SKM-1 treated with dmso at 0.1 percent for 144 hours (cell line): ENCODE data around the gene ASGR1.

Experiments
- DNase-seq: peaks from one replicate; lab custom pipeline; 2025; ENCODE audit not compliant: unreplicated experiment; lab: John Stamatoyannopoulos, UW

Gene ASGR1

GRCh38 chr17:7216242-7217112 is 37.3 kb upstream of the ASGR1 start:
- no peak for DNase-seq

DNA sequence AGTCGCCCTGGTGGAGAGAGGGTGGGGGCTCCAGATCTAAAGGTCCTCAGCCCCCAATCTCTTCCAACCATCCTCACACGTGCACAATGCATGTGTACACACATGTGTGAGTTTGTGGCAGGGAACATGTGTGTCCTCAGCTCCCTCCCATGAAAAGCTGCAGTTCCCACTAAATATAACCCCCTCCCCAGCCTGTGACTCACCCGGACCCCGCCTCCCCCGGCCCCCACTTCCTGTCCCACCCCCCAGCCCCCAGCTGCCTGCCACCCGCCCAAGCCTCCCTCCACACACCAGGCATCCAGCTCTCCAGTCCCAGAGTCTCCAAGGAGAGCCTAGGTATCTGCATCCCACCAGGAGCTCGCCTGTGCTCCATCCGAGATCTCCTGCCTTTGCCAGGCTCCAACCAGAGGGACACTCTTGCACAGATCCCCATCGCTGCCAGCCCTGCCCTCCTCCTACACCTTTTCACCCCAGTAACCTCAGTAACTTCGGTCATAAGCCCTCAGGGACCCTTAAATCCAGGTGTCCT is 36.5 kb upstream of the ASGR1 start:
- no peak for DNase-seq

DNA sequence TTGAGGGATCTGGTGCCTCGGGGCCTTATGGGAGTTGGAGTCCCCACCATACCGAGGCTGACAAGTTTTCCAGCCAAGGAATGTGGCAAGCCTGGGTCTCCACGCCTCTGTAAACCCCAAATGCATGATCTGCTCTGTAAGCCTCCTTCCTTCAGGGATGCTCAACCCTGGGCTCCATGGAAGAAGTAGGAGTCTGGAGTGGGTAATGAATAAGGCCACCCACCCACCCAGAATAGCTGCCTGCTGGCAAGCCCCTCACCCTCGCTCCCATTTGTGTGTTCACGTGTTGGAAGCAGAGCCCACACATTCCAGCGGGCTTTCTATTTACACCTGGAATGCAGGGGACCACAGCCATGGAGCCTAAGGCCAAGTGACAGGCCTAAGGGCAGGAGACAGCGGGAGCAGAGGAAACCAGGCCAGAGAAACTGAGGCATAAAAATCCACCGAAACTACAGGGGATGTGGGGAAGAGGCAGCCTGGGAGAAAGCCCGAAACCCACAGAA is 36.0 kb upstream of the ASGR1 start:
- DNase-seq, result no peak

- peak; percentile 77 for DNase-seq
Measured at GRCh38 chr17:7214300-7215135, 35.3 kb upstream of the ASGR1 start.

- DNase-seq, result peak; percentile 71
Measured at GRCh38 chr17:7213895-7214299, 34.7 kb upstream of the ASGR1 start.

DNA sequence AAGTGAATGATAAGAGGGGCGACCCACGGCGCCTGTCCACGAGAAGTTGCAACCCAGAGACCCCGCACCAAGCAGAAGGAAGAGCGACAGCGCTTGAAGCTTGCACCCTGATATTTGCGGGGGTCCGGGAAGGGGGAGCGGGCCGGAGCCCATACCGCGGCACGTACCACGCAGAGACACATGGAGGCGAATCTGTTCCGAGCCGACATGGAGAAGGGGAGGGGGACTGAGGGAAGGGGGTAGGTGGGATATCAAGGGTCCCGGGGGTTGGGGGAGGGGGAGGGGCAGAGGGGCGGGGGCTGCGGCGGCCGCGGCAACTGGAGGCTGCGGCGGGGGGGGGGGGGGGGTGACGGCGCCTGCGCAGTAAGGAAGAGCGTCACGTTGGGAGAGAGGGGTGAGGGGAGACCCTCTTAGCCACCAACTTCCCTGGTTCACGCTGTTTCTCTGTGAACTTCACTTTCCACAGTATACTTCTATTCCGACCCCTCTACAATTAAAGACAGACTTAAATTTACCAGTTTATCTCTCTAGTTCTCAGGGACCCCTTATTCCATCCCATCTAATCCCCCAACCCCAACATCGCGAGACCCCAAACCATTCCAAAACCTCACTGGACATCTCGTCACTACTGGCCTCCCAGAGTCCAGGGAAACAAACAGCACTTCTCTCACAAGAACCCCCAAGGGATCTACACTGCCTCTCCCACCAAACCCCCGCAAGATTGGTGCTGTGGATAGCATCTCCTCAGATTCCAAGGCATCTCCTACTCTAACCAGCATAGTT is 32.5 kb upstream of the ASGR1 start:
- no peak for DNase-seq

GRCh38 chr17:7208754-7209460 is 29.7 kb upstream of the ASGR1 start:
- no peak for DNase-seq

DNA sequence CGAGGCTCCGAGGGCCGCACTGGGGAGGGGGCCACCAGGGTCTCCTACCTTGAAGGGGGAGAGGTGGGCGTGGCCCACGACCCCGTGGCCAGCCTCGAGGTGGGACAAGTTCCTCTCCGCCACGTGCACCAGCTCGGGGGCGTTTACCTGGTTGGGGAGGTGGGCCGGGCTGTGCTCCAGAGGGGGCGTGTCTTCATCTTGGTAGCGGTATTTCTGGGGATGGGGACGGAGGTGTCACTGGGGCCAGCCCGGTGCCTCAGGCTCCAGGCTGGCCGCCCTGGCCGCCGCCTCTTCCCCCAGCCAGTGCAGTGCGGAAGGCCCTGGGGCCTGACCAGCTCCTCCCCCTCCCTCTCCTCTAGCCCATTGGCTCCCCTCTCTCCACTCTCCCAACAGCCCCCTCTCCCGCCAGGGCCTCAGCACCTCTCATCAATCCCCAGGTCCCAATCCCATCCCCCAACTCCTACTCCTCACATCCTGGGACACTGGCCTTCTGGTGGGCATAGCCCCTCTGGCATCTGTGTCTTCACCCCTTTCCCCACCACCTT is 28.9 kb upstream of the ASGR1 start:
- DNase-seq, result no peak

DNA sequence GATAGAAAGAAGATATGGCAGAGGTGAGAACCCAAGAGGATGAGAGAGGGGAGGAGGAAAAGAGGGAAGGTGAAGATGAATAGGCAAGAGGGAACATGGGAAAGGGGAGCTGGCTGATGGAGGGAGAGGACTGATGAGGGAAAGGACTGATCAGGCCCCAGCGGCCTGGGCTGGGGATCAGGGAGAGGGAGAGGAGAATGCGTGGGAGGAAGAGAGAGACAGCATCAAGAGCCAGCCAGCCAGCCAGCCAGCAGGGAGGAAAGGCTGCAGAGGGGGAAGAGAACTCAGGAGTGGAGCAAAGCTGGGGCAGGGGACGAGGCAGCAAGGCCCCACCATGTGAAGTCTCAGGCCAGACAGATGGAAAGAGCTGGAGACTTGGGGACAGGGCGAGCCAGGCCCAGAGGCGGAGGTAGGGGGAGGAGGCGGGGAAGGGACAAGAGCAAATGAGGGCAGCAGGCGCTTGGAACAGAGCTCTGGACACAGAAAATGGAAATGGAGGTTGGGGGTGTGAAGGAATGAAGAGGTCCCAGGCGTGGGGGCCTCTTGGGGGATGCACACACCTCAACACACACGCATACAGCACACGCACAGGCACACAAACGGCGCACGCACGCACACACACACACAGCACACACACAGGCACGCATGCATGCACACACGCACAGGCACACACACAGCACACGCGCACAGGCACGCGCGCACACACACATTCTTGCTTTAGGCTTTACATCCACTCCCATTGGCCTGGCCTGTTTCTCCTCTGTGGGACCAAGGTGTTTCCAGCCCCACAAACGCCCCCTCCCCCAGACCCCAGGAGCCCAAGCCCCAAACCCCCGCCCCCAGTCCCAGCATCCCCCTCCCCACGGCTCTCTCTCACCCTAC is 28.2 kb upstream of the ASGR1 start:
- no peak for DNase-seq

- no peak for DNase-seq
Measured at GRCh38 chr17:7205561-7205960, 26.4 kb upstream of the ASGR1 start.

DNA sequence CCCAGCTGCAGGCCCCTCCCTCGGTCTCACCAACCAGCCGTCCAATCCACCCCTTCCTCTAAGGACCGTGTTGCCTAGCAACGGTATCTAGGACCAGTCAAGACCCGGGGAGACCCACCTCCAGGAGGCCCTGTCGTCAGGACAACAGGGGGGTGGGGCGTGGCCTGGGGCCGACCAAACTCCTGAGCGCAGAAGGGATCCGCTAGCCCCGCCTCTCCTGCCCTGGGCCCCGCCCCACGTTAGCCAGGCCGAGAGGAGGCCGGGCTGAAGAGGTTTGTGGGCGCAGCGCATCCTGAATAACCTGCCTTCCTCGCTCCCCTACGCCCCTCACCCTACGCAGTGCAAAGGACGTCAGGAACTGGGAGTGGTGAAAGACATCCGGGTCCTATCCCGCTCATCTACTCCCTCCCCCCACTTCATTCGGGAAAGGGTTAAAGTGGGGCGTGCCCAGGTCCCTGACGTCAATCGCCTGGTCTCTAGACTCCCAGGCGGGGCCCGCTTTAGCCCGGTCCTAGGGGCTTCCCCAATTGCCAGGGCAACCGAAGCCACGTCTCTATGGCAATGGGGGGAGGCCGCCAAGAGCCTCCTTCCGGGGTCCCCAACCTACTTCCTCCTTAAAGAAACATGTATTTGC is 25.8 kb upstream of the ASGR1 start:
- DNase-seq, result no peak

DNA sequence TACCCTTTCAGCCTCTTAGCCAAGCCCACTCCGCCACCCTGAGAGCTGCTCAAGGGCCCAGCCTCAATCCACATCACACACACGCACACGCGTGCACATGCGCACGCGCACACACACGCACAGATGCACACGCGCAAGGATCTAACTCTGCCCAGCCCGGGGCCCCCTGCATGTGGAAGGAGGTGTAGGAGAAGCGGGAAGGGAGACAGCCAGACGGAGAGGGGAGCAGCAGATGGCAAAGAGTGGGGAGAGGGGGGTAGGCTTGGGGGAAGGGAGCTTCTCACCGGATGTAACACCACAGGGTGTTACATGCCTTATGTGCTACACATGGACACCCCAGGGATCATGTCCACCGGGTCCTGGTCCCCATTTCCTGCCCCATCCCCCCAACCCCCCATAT is 25.2 kb upstream of the ASGR1 start:
- no peak for DNase-seq

GRCh38 chr17:7203391-7203790 is 24.2 kb upstream of the ASGR1 start:
- no peak for DNase-seq

GRCh38 chr17:7196651-7197401 is 17.7 kb upstream of the ASGR1 start:
- no peak for DNase-seq

DNA sequence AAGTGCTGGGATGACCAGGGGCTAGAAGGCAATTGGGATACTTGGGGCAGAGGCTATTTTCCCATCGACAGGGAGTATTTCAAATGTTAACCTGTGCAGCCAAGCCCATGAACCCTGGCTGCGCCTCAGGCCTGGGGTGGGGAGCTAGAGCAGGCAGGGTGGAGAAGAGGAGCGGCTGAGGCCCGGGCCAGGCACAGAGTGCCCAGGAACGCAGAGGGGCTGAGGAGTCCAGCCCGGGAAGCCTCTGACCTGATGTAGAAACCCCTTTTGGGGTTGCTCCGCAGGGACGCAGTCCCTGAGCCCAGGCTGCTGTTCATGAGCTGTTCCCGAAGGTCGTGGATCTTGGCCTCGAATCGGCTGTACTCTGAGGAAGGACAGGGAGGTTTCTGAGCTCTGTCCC is 16.8 kb upstream of the ASGR1 start:
- DNase-seq, result no peak

- DNase-seq, result no peak
Measured at GRCh38 chr17:7192271-7192937, 13.2 kb upstream of the ASGR1 start.

DNA sequence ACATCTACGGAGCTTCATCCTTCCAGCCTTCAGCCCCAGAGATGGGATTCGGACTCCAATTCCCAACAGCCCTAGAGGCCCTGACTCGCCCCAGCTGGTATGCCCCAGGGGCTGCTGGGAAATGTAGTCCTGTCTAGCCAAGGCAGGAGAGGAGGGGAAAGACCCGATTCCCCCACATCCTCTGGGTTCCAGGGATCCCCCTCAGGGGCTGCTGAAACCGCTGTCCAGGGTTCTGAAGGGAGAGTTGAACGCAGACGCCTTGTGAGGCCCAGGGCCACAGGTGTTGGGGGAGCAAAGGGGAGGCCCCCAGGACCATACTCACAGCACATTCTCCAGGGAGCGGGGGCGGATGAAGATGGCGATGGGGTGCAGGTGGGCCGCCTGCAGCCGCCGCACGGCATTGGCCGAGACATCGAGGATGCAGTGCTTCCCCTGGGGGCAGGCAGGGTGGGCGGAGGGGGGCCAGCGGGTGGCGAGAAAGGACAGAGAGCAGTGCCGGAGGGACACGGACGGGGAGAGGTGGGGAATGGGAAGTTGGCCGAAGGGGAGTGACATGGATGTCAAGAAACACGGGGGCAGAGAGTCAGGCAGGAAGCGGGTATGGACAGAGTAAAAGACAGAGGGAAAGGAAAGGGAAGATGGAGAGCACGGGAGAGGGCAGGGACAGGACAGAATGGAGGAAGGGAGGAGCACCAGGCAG is 12.6 kb upstream of the ASGR1 start:
- no peak for DNase-seq
